Ovary (tissue), 3 donors: ENCODE data around the gene MRPL23.

Experiments
- CTCF ChIP-seq, 3 donors: fragments of 450-650 bp in 2 of 3; fragments of 200-600 bp in 1 of 3; IDR thresholded peaks; one replicate each; pipeline versions ENCODE4 v1.5.1 to v1.8.0; 2016 to 2022; ENCODE audit warnings: antibody characterized with exemption in 3 of 3, mild to moderate bottlenecking in 1 of 3
- EP300 ChIP-seq: sonication (generic); formaldehyde crosslinking; IDR thresholded peaks from one replicate; pipeline ENCODE4 v1.6.1; 2017; ENCODE audit warnings: antibody characterized with exemption
- POLR2A ChIP-seq: fragments of 450-650 bp; IDR thresholded peaks from one replicate; pipeline ENCODE4 v1.6.1; 2017; ENCODE audit warnings: antibody characterized with exemption, mild to moderate bottlenecking, moderate library complexity
- donor health status: DM: no; HTN: no; CAD: no.

GRCh38 chr11:2002042-2002776 lies 55.1 kb downstream of the MRPL23 start:
- TF ChIP-seq CTCF (IDR thresholded peaks at IDR 0.05): no peak
- TF ChIP-seq POLR2A: no peak
- no peak for TF ChIP-seq EP300
